H1 (cell line): ENCODE measurements around the gene ZNF101. TPM values are rescaled to one million over a fixed set of nuclear protein-coding genes. Genes with fewer than 3 reads are reported as not detected.

Experiments
- CTCF ChIA-PET: fragments of 300-600 bp; sonication (Branson Sonifier 250); formaldehyde crosslinking; loops from one replicate; lab custom pipeline; 2021; ENCODE audit not compliant: partially characterized antibody; lab: Charles Lee
- POLR2A ChIA-PET: fragments of 300-600 bp; sonication (Branson Sonifier 250); formaldehyde crosslinking; loops from one replicate; lab custom pipeline; 2021; ENCODE audit warnings: inconsistent platforms; ENCODE audit not compliant: partially characterized antibody; lab: Charles Lee
- DNase-seq, 2 experiments: peaks; one replicate each; pipeline versions ENCODE4 v3.0.0 to v3.0.0-alpha.2; 2010 to 2022; ENCODE audit warnings: low spot score in 2 of 2, low read depth in 1 of 2, mixed read lengths in 1 of 2
- FAIRE-seq: peaks from 2 replicates; lab custom pipeline; 2011; peaks lifted over from hg19 to GRCh38; lab: Jason Lieb, UNC
- H2AFZ ChIP-seq: 2 replicates; pipeline ENCODE4 v1.8.1; 2012; ENCODE audit warnings: low read length, inconsistent platforms
- H2AK5ac ChIP-seq: 2 replicates; pipeline ENCODE4 v1.6.1; 2013; ENCODE audit warnings: low read depth, low read length
- H2BK120ac ChIP-seq: replicated peaks from 2 replicates; pipeline ENCODE3; 2013; ENCODE audit warnings: low read depth, low read length, inconsistent platforms
- H2BK12ac ChIP-seq: 2 replicates; pipeline ENCODE4 v1.6.1; 2013; ENCODE audit warnings: low read depth, low read length
- H2BK15ac ChIP-seq: 2 replicates; pipeline ENCODE4 v1.6.1; 2013; ENCODE audit warnings: low read length
- H2BK20ac ChIP-seq: 2 replicates; pipeline ENCODE4 v1.6.1; 2013; ENCODE audit warnings: low read length
- H2BK5ac ChIP-seq: 2 replicates; pipeline ENCODE4 v1.6.1; 2013; ENCODE audit warnings: low read depth, low read length
- H3K14ac ChIP-seq: 2 replicates; pipeline ENCODE4 v1.6.1; 2013; ENCODE audit warnings: inconsistent platforms; ENCODE audit not compliant: insufficient read length
- H3K18ac ChIP-seq: 2 replicates; pipeline ENCODE4 v1.6.1; 2013; ENCODE audit warnings: low read length; ENCODE audit errors: extremely low read depth
- H3K23ac ChIP-seq: 2 replicates; pipeline ENCODE4 v1.6.1; 2013; ENCODE audit warnings: inconsistent platforms; ENCODE audit not compliant: insufficient read length
- H3K23me2 ChIP-seq: 2 replicates; pipeline ENCODE4 v1.6.1; 2013; ENCODE audit warnings: low read depth, low read length
- H3K27ac ChIP-seq: 2 replicates; pipeline ENCODE4 v1.6.1; 2011; ENCODE audit warnings: low read depth, low read length, inconsistent platforms
- H3K27me3 ChIP-seq, 4 experiments: replicated peaks in 1 of 4; 1 replicate in 1 of 4; 2 replicates in 3 of 4; pipeline versions ENCODE4 v1.6.1 to v1.8.1; 2011 to 2013; ENCODE audit warnings: low read length in 3 of 4, mild to moderate bottlenecking in 3 of 4, inconsistent platforms in 2 of 4, mixed read lengths in 2 of 4, moderate library complexity in 1 of 4; ENCODE audit not compliant: control insufficient read depth in 3 of 4, insufficient read depth in 3 of 4; ENCODE audit errors: extremely low read depth in 1 of 4
- H3K36me3 ChIP-seq, 4 experiments: 2 replicates each; pipeline versions ENCODE4 v1.6.1 to v1.8.1; 2011 to 2013; ENCODE audit warnings: mild to moderate bottlenecking in 4 of 4, low read length in 3 of 4, moderate library complexity in 2 of 4, control low read depth in 1 of 4, inconsistent platforms in 1 of 4; ENCODE audit not compliant: insufficient read depth in 4 of 4, control insufficient read depth in 2 of 4
- H3K4ac ChIP-seq: replicated peaks from 2 replicates; pipeline ENCODE3; 2013; ENCODE audit warnings: low read length, low read depth, mixed read lengths, inconsistent platforms; ENCODE audit not compliant: insufficient read length
- H3K4me1 ChIP-seq, 4 experiments: replicated peaks in 1 of 4; 1 replicate in 1 of 4; 2 replicates in 3 of 4; pipeline versions ENCODE4 v1.6.1 to v1.8.1; 2011 to 2013; ENCODE audit warnings: low read length in 3 of 4, inconsistent platforms in 2 of 4, mixed read lengths in 1 of 4; ENCODE audit not compliant: insufficient read depth in 4 of 4, control insufficient read depth in 3 of 4
- H3K4me2 ChIP-seq, 2 experiments: 2 replicates each; pipeline versions ENCODE4 v1.6.1 to v1.8.1; 2011 to 2013; ENCODE audit warnings: low read depth in 2 of 2, low read length in 2 of 2, control low read depth in 1 of 2, inconsistent platforms in 1 of 2, mild to moderate bottlenecking in 1 of 2; ENCODE audit not compliant: insufficient read depth in 1 of 2
- H3K4me3 ChIP-seq, 4 experiments: fragments of 200-600, 300-600 bp in 1 of 4; sonication (generic), shearing (Covaris generic), sonication (Bioruptor Twin) in 1 of 4; 2 replicates each; pipeline versions ENCODE4 v1.5.1 to v1.8.1; 2011 to 2016; ENCODE audit warnings: low read length in 4 of 4, low read depth in 3 of 4, control low read depth in 2 of 4, inconsistent platforms in 2 of 4, mild to moderate bottlenecking in 2 of 4, mixed read lengths in 1 of 4, moderate library complexity in 1 of 4; ENCODE audit not compliant: insufficient read depth in 2 of 4; ENCODE audit errors: extremely low read depth in 1 of 4
- H3K56ac ChIP-seq: replicated peaks from 2 replicates; pipeline ENCODE3; 2013; ENCODE audit warnings: low read depth, mild to moderate bottlenecking, mixed read lengths, low read length, inconsistent platforms; ENCODE audit not compliant: insufficient read length
- H3K79me1 ChIP-seq: 2 replicates; pipeline ENCODE4 v1.6.1; 2013; ENCODE audit warnings: low read depth, low read length, control low read depth
- H3K79me2 ChIP-seq, 2 experiments: 2 replicates each; pipeline versions ENCODE4 v1.6.1 to v1.8.1; 2012 to 2013; ENCODE audit warnings: low read length in 2 of 2, mild to moderate bottlenecking in 2 of 2, inconsistent platforms in 1 of 2; ENCODE audit not compliant: insufficient read depth in 2 of 2, control insufficient read depth in 1 of 2
- H3K9ac ChIP-seq, 4 experiments: replicated peaks in 1 of 4; 1 replicate in 1 of 4; 2 replicates in 3 of 4; pipeline versions ENCODE4 v1.6.1 to v1.8.1; 2011 to 2013; ENCODE audit warnings: low read depth in 3 of 4, low read length in 3 of 4, control low read depth in 2 of 4, mild to moderate bottlenecking in 2 of 4, moderate library complexity in 2 of 4, inconsistent platforms in 1 of 4; ENCODE audit errors: extremely low read depth in 1 of 4
- H3K9me3 ChIP-seq, 2 experiments: 2 replicates each; pipeline versions ENCODE4 v1.6.1 to v1.8.1; 2012 to 2013; ENCODE audit warnings: mild to moderate bottlenecking in 2 of 2, moderate library complexity in 2 of 2, control low read depth in 1 of 2, inconsistent platforms in 1 of 2, low read depth in 1 of 2, low read length in 1 of 2, mixed read lengths in 1 of 2; ENCODE audit not compliant: insufficient read depth in 2 of 2
- H4K20me1 ChIP-seq, 2 experiments: replicated peaks in 1 of 2; 2 replicates each; pipeline versions ENCODE3 to v1.8.1; 2011 to 2013; ENCODE audit warnings: inconsistent platforms in 2 of 2, low read length in 2 of 2, mild to moderate bottlenecking in 1 of 2; ENCODE audit not compliant: insufficient read depth in 2 of 2, control insufficient read depth in 1 of 2
- H4K5ac ChIP-seq: 2 replicates; pipeline ENCODE4 v1.6.1; 2013; ENCODE audit warnings: low read length, low read depth, mixed read lengths, inconsistent platforms; ENCODE audit not compliant: insufficient read length
- H4K8ac ChIP-seq: 2 replicates; pipeline ENCODE4 v1.8.0; 2013; ENCODE audit warnings: mild to moderate bottlenecking, moderate library complexity, low read length, inconsistent platforms; ENCODE audit not compliant: insufficient read depth; ENCODE audit errors: extremely low read depth
- H4K91ac ChIP-seq: replicated peaks from 2 replicates; pipeline ENCODE3; 2013; ENCODE audit warnings: low read length, mixed read lengths, inconsistent platforms; ENCODE audit not compliant: insufficient read length
- ASH2L ChIP-seq: fragments of 200-600, 300-600 bp; sonication (generic); IDR thresholded peaks from one replicate; pipeline ENCODE4 v1.7.1; 2017; ENCODE audit warnings: low read length
- BACH1 ChIP-seq: IDR thresholded peaks from 2 replicates; pipeline ENCODE4 v1.6.1; 2012; ENCODE audit warnings: low read length, improper control_type of control experiment
- BRCA1 ChIP-seq: IDR thresholded peaks from 2 replicates; pipeline ENCODE4 v1.6.1; 2012; ENCODE audit warnings: low read depth, low read length, improper control_type of control experiment
- JUN ChIP-seq: IDR thresholded peaks from 2 replicates; pipeline ENCODE4 v1.6.1; 2011; ENCODE audit warnings: low read depth, mild to moderate bottlenecking, improper control_type of control experiment, low read length
- MAFK ChIP-seq: IDR thresholded peaks from 2 replicates; pipeline ENCODE4 v1.6.1; 2012; ENCODE audit warnings: low read depth, mild to moderate bottlenecking, improper control_type of control experiment, low read length
- MAX ChIP-seq: IDR thresholded peaks from 2 replicates; pipeline ENCODE4 v1.6.1; 2012; ENCODE audit warnings: inconsistent platforms
- NRF1 ChIP-seq: IDR thresholded peaks from 2 replicates; pipeline ENCODE4 v1.6.1; 2011; ENCODE audit warnings: mild to moderate bottlenecking, low read depth, low read length, improper control_type of control experiment
- PHF8 ChIP-seq: fragments of 200-600 bp; sonication (generic); conservative IDR thresholded peaks from 2 replicates; pipeline ENCODE4 v1.7.1; 2012; ENCODE audit warnings: low read depth, mild to moderate bottlenecking, inconsistent platforms, low read length, moderate library complexity
- SP2 ChIP-seq: IDR thresholded peaks from 2 replicates; pipeline ENCODE4 v1.6.1; 2012; ENCODE audit warnings: mild to moderate bottlenecking, low read length, inconsistent platforms
- USF2 ChIP-seq: IDR thresholded peaks from 2 replicates; pipeline ENCODE4 v1.6.1; 2011; ENCODE audit warnings: low read length, improper control_type of control experiment
- WGBS, 2 experiments: shearing (Covaris generic) in 1 of 2; methylation state at CpG; one replicate each; pipeline versions ENCODE4 v1.1.6 to v1.1.7; 2013 to 2015; ENCODE audit warnings: low lambda C conversion rate in 2 of 2, mixed read lengths in 2 of 2, inconsistent platforms in 1 of 2, low coverage in 1 of 2, missing lambda C conversion rate in 1 of 2; ENCODE audit not compliant: insufficient replicate concordance in 2 of 2, insufficient coverage in 1 of 2, insufficient read length in 1 of 2; ENCODE audit errors: extremely low coverage in 1 of 2, missing lambda C conversion rate in 1 of 2; 5-methylcytosine and 5-hydroxymethylcytosine counted together
- polyA plus RNA-seq, 7 experiments: library from polyadenylated mRNA; depleted of rRNA in 3 of 7; stranded (reverse) in 5 of 7; unstranded in 2 of 7; fragments of >200 nt in 5 of 7; fragments of 200-250 nt in 2 of 7; gene quantifications; 1 replicate in 5 of 7; 2 replicates in 1 of 7; 4 replicates in 1 of 7; pipeline versions ENCODE4 v1.2.1 to v1.2.3, GENCODE V29; 2011 to 2013; ENCODE audit warnings: missing spikeins in 2 of 7, mixed read lengths in 2 of 7
- total RNA-seq: library from RNA; stranded (reverse); fragmentation: NEBNext Ultra II Directional; extraction: Animal tissue kit (Norgen Biotek cat#: 25700); gene quantifications from 2 replicates; pipeline ENCODE4 v1.2.1, GENCODE V29; 2021

The ZNF101 gene
- total and polyA plus RNA-seq, 2 of the 8 experiments (the other 6 are each of a cell fraction or from before 2014, with no cell fraction given), result 13.0 to 50.9 TPM

GRCh38 chr19:19659646-19660245 is 8.9 kb upstream of the ZNF101 start:
- POLR2A ChIA-PET, result interaction anchor here (0.9 to 2.1 kb wide), 4 partner anchors 8 to 16 kb away, joined by 3 to 9 read pairs (median 5); partner anchors contain the start of genes GMIP and ZNF101

More at GRCh38 chr19:19659646-19660245, 8.9 kb upstream of the ZNF101 start:
- Histone ChIP-seq H3K9me3 (no peaks in the 10 kb centered on the region), H3K4me2 (no peak overlapping the region), H3K14ac (no peak overlapping the region), H2BK12ac (no peak overlapping the region), H3K56ac (no peak overlapping the region), H2AFZ (no peak overlapping the region), H4K91ac (no peak overlapping the region), H3K18ac (no peak overlapping the region), H3K79me1 (peaks cover 16% of the 10 kb centered on the region), H3K9ac (no peak overlapping the region), H2BK20ac (no peak overlapping the region), H2AK5ac (no peak overlapping the region), H4K5ac (no peak overlapping the region), H3K27me3 (no peaks in the 10 kb centered on the region), H3K4me3 (no peak overlapping the region), H3K23me2 (no peaks in the 10 kb centered on the region), H4K20me1 (peaks cover 6 to 31% of the 10 kb centered on the region in 2 experiments), H3K23ac (no peak overlapping the region), H2BK120ac (no peak overlapping the region), H3K4ac (no peak overlapping the region), H3K27ac (no peak overlapping the region), H3K4me1 (peaks cover 3 to 11% (median 6%) of the 10 kb centered on the region in 4 experiments; a peak in 5 of 7 replicates), H4K8ac (no peak overlapping the region), H3K36me3 (peaks cover 25 to 51% (median 42%) of the 10 kb centered on the region in 4 experiments), H3K79me2 (peaks cover 21 to 30% of the 10 kb centered on the region in 2 experiments), H2BK15ac (no peak overlapping the region), H2BK5ac (no peak overlapping the region; the same call in 1 of the 2 replicates)
- CTCF ChIA-PET, result interaction anchor here (0.6 to 1.4 kb wide), 5 partner anchors 16 to 160 kb away, joined by 3 to 5 read pairs (median 3); no protein-coding TSS in a partner anchor
- FAIRE-seq (no peak), DNase-seq (peak in 1 of 2 experiments; percentile 31)
- WGBS, 2 experiments, result 89% methylated on average over 17 of the region's 17 CpGs; no CpG with 5 or more reads in 1 of the 2 experiments
- TF ChIP-seq NRF1 (no peak), ASH2L (no peak), BRCA1 (no peak), PHF8 (no peak), USF2 (no peak), JUN (no peak), MAFK (no peak), SP2 (no peak), MAX (no peak), BACH1 (no peak)
